Left ventricle myocardium inferior (tissue), 1 donor: ENCODE results near the gene GPR55. TPM values are rescaled to one million over a fixed set of nuclear protein-coding genes. Genes with fewer than 3 reads are reported as not detected.

ENCODE experiments used
- DNase-seq: peaks from one replicate; pipeline ENCODE4 v3.0.0-alpha.2; 2020
- H3K27ac ChIP-seq: fragments of 200-600 bp; replicated peaks from 2 replicates; pipeline ENCODE4 v1.8.0; 2021
- H3K27me3 ChIP-seq: fragments of 200-600 bp; 2 replicates; pipeline ENCODE4 v1.8.0; 2021; ENCODE audit warnings: low read depth
- H3K36me3 ChIP-seq: fragments of 200-600 bp; 2 replicates; pipeline ENCODE4 v1.8.0; 2021
- H3K4me1 ChIP-seq: fragments of 200-600 bp; 2 replicates; pipeline ENCODE4 v1.8.0; 2021
- H3K4me3 ChIP-seq: fragments of 200-600 bp; 2 replicates; pipeline ENCODE4 v1.8.0; 2021; ENCODE audit warnings: mild to moderate bottlenecking, moderate library complexity
- H3K9me3 ChIP-seq: fragments of 200-600 bp; replicated peaks from 2 replicates; pipeline ENCODE4 v1.8.0; 2021
- CTCF ChIP-seq: fragments of 200-600 bp; IDR thresholded peaks from 2 replicates; pipeline ENCODE4 v1.8.0; 2021; ENCODE audit warnings: antibody characterized with exemption, mild to moderate bottlenecking, borderline replicate concordance
- intact Hi-C: fragments of 100-400 bp; cut with micrococcal nuclease; formaldehyde crosslinking; loops from one replicate; pipeline ENCODE4 v1.11.0; 2022
- total RNA-seq: library from RNA; stranded (reverse); fragmentation: NEBNext Ultra II Directional; extraction: Animal tissue kit (Norgen Biotek cat#: 25700); gene quantifications from one replicate; pipeline ENCODE4 v1.2.1, GENCODE V29; 2021
- donor health status: DM: no; HTN: yes; CAD: no; lungs with severe emphysema.

The GPR55 gene
- total RNA-seq, 1 donor from 2014 or later = not detected

GRCh38 chr2:230890646-230891045 lies 34.4 kb downstream of the GPR55 start:
- H3K36me3 ChIP-seq = no peaks in the 10 kb centered on the region
- no peak overlapping the region for H3K27ac ChIP-seq
- peaks cover 8% of the 10 kb centered on the region for H3K27me3 ChIP-seq
- H3K4me3 ChIP-seq = no peak overlapping the region
- peaks cover 5% of the 10 kb centered on the region for H3K4me1 ChIP-seq
- intact Hi-C loops = no loop called here
- DNase-seq = no peak
- TF ChIP-seq CTCF = no peak
- peaks cover 5% of the 10 kb centered on the region for H3K9me3 ChIP-seq

GRCh38 chr2:230889911-230890601 lies 35.0 kb downstream of the GPR55 start:
- DNase-seq = no peak
- Histone ChIP-seq H3K9me3 (peaks cover 5% of the 10 kb centered on the region), H3K27ac (no peak overlapping the region), H3K4me3 (no peak overlapping the region), H3K36me3 (no peaks in the 10 kb centered on the region), H3K4me1 (peaks cover 9% of the 10 kb centered on the region), H3K27me3 (peaks cover 7% of the 10 kb centered on the region)
- intact Hi-C loops = no loop called here
- TF ChIP-seq CTCF = no peak

- no peaks in the 10 kb centered on the region for H3K36me3 ChIP-seq
- no peak for DNase-seq
- peaks cover 7% of the 10 kb centered on the region for H3K27me3 ChIP-seq
- H3K9me3 ChIP-seq = peaks cover 5% of the 10 kb centered on the region
- H3K27ac ChIP-seq = no peak overlapping the region
- H3K4me3 ChIP-seq = no peak overlapping the region
- H3K4me1 ChIP-seq = peaks cover 9% of the 10 kb centered on the region
- intact Hi-C loops = no loop called here
- no peak for TF ChIP-seq CTCF
These were observed 36.1 kb downstream of the GPR55 start for GRCh38 chr2:230888824-230889400.

- H3K4me1 ChIP-seq = peaks cover 9% of the 10 kb centered on the region
- no peak overlapping the region for H3K27ac ChIP-seq
- H3K27me3 ChIP-seq = peaks cover 3% of the 10 kb centered on the region
- TF ChIP-seq CTCF = no peak
- H3K36me3 ChIP-seq = no peaks in the 10 kb centered on the region
- peaks cover 3% of the 10 kb centered on the region for H3K9me3 ChIP-seq
- intact Hi-C loops = no loop called here
- DNase-seq = no peak
- H3K4me3 ChIP-seq = no peak overlapping the region
These were observed 37.7 kb downstream of the GPR55 start for GRCh38 chr2:230887342-230887741.

GRCh38 chr2:230886671-230887071 lies 38.4 kb downstream of the GPR55 start:
- intact Hi-C loops = no loop called here
- Histone ChIP-seq H3K27ac (no peak overlapping the region), H3K4me1 (peaks cover 9% of the 10 kb centered on the region), H3K27me3 (no peaks in the 10 kb centered on the region), H3K9me3 (no peaks in the 10 kb centered on the region), H3K36me3 (no peaks in the 10 kb centered on the region), H3K4me3 (no peak overlapping the region)
- no peak for TF ChIP-seq CTCF
- no peak for DNase-seq
